Measurements from ENCODE around the gene NXPH1.

NXPH1 gene

GRCh38 chr7:8437606-8438005 is 4.2 kb downstream of the NXPH1 start:
- no peak for DNase-seq

GRCh38 chr7:8440670-8441069 is 7.3 kb downstream of the NXPH1 start:
- no peak for DNase-seq

- no peak for DNase-seq
Observed at GRCh38 chr7:8441106-8441965, 7.9 kb downstream of the NXPH1 start.

- no peak for DNase-seq
Observed at GRCh38 chr7:8442051-8442813, 8.8 kb downstream of the NXPH1 start.

GRCh38 chr7:8442814-8443304 is 9.4 kb downstream of the NXPH1 start:
- no peak for DNase-seq

- DNase-seq: no peak
Observed at GRCh38 chr7:8443576-8444467, 10.4 kb downstream of the NXPH1 start.

GRCh38 chr7:8444468-8444769 is 11.0 kb downstream of the NXPH1 start:
- no peak for DNase-seq

- no peak for DNase-seq
Observed at GRCh38 chr7:8453535-8453934, 20.1 kb downstream of the NXPH1 start.

GRCh38 chr7:8455426-8455825 is 22.0 kb downstream of the NXPH1 start:
- no peak for DNase-seq

- no peak for DNase-seq
Observed at GRCh38 chr7:8462309-8462708, 28.9 kb downstream of the NXPH1 start.

GRCh38 chr7:8465338-8465737 is 31.9 kb downstream of the NXPH1 start:
- no peak for DNase-seq

- DNase-seq: no peak
Observed at GRCh38 chr7:8480527-8480926, 47.1 kb downstream of the NXPH1 start.

GRCh38 chr7:8481096-8481495 is 47.7 kb downstream of the NXPH1 start:
- DNase-seq: no peak

GRCh38 chr7:8481752-8482446 is 48.5 kb downstream of the NXPH1 start:
- DNase-seq: no peak

GRCh38 chr7:8490391-8491045 is 57.1 kb downstream of the NXPH1 start:
- no peak for DNase-seq

GRCh38 chr7:8491106-8491505 is 57.7 kb downstream of the NXPH1 start:
- DNase-seq: no peak

- no peak for DNase-seq
Observed at GRCh38 chr7:8491544-8492489, 58.4 kb downstream of the NXPH1 start.

GRCh38 chr7:8499128-8499527 is 65.7 kb downstream of the NXPH1 start:
- DNase-seq: peak; percentile 0

- DNase-seq: no peak
Observed at GRCh38 chr7:8500286-8500685, 66.9 kb downstream of the NXPH1 start.

GRCh38 chr7:8507566-8507965 is 74.2 kb downstream of the NXPH1 start:
- DNase-seq: no peak

GRCh38 chr7:8509621-8510020 is 76.2 kb downstream of the NXPH1 start:
- no peak for DNase-seq
